ENCODE data around the gene SPATS2L.

DNA sequence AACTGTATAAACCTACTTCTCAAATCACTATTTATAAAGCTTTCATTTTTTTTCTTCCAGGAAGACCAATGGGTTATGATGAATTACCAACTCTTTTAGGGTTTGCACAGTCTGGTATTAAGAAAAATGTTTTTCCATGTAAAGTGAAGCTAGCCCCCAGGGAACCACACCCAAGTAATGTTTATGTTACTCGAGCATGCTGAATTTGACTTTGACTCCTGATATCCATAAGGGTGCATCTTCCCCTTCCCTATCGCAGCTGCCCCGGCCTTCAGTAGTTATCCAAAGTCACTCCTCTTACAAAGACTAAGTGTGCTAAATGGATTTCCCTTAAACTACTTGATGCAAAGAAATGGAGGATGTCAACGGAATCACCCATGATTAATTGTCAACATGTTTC, 181.7 kb downstream of the SPATS2L start:
- TF ChIP-seq, protein P1, sequence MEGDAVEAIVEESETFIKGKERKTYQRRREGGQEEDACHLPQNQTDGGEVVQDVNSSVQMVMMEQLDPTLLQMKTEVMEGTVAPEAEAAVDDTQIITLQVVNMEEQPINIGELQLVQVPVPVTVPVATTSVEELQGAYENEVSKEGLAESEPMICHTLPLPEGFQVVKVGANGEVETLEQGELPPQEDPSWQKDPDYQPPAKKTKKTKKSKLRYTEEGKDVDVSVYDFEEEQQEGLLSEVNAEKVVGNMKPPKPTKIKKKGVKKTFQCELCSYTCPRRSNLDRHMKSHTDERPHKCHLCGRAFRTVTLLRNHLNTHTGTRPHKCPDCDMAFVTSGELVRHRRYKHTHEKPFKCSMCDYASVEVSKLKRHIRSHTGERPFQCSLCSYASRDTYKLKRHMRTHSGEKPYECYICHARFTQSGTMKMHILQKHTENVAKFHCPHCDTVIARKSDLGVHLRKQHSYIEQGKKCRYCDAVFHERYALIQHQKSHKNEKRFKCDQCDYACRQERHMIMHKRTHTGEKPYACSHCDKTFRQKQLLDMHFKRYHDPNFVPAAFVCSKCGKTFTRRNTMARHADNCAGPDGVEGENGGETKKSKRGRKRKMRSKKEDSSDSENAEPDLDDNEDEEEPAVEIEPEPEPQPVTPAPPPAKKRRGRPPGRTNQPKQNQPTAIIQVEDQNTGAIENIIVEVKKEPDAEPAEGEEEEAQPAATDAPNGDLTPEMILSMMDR (IDR thresholded peaks at IDR 0.05): no peak
- TF ChIP-seq POLR2A (IDR thresholded peaks at IDR 0.05): no peak
